PC-9 (cell line): Measurements from ENCODE around the gene PUDP.

Experiments used
- CTCF ChIP-seq: fragments of 200-600 bp; sonication (generic); conservative IDR thresholded peaks from 2 replicates; pipeline ENCODE4 v1.6.1; 2017; ENCODE audit warnings: mixed run types, antibody characterized with exemption, mild to moderate bottlenecking, moderate library complexity
- EZH2 ChIP-seq: fragments of 200-600 bp; sonication (generic); IDR thresholded peaks from 2 replicates; pipeline ENCODE4 v1.8.0; 2017; ENCODE audit warnings: antibody characterized with exemption, low read depth

- no peak for TF ChIP-seq CTCF
- no peak for TF ChIP-seq EZH2
Observed at GRCh38 chrX:7083021-7083420, 64.9 kb downstream of the PUDP start.
